H1 (cell line): Measurements from ENCODE around the gene GPR156. TPM values are rescaled to one million over a fixed set of nuclear protein-coding genes. Genes with fewer than 3 reads are reported as not detected.

ENCODE experiments used
- CTCF ChIA-PET: fragments of 300-600 bp; sonication (Branson Sonifier 250); formaldehyde crosslinking; loops from one replicate; lab custom pipeline; 2021; ENCODE audit not compliant: partially characterized antibody; lab: Charles Lee
- POLR2A ChIA-PET: fragments of 300-600 bp; sonication (Branson Sonifier 250); formaldehyde crosslinking; loops from one replicate; lab custom pipeline; 2021; ENCODE audit warnings: inconsistent platforms; ENCODE audit not compliant: partially characterized antibody; lab: Charles Lee
- DNase-seq, 2 experiments: peaks; one replicate each; pipeline versions ENCODE4 v3.0.0 to v3.0.0-alpha.2; 2010 to 2022; ENCODE audit warnings: low spot score in 2 of 2, low read depth in 1 of 2, mixed read lengths in 1 of 2
- FAIRE-seq: peaks from 2 replicates; lab custom pipeline; 2011; peaks lifted over from hg19 to GRCh38; lab: Jason Lieb, UNC
- H2AFZ ChIP-seq: 2 replicates; pipeline ENCODE4 v1.8.1; 2012; ENCODE audit warnings: low read length, inconsistent platforms
- H2AK5ac ChIP-seq: 2 replicates; pipeline ENCODE4 v1.6.1; 2013; ENCODE audit warnings: low read depth, low read length
- H2BK120ac ChIP-seq: replicated peaks from 2 replicates; pipeline ENCODE3; 2013; ENCODE audit warnings: low read depth, low read length, inconsistent platforms
- H2BK12ac ChIP-seq: 2 replicates; pipeline ENCODE4 v1.6.1; 2013; ENCODE audit warnings: low read depth, low read length
- H2BK15ac ChIP-seq: 2 replicates; pipeline ENCODE4 v1.6.1; 2013; ENCODE audit warnings: low read length
- H2BK20ac ChIP-seq: 2 replicates; pipeline ENCODE4 v1.6.1; 2013; ENCODE audit warnings: low read length
- H2BK5ac ChIP-seq: 2 replicates; pipeline ENCODE4 v1.6.1; 2013; ENCODE audit warnings: low read depth, low read length
- H3K14ac ChIP-seq: 2 replicates; pipeline ENCODE4 v1.6.1; 2013; ENCODE audit warnings: inconsistent platforms; ENCODE audit not compliant: insufficient read length
- H3K18ac ChIP-seq: 2 replicates; pipeline ENCODE4 v1.6.1; 2013; ENCODE audit warnings: low read length; ENCODE audit errors: extremely low read depth
- H3K23ac ChIP-seq: 2 replicates; pipeline ENCODE4 v1.6.1; 2013; ENCODE audit warnings: inconsistent platforms; ENCODE audit not compliant: insufficient read length
- H3K23me2 ChIP-seq: 2 replicates; pipeline ENCODE4 v1.6.1; 2013; ENCODE audit warnings: low read depth, low read length
- H3K27ac ChIP-seq: 2 replicates; pipeline ENCODE4 v1.6.1; 2011; ENCODE audit warnings: low read depth, low read length, inconsistent platforms
- H3K27me3 ChIP-seq, 4 experiments: replicated peaks in 1 of 4; 1 replicate in 1 of 4; 2 replicates in 3 of 4; pipeline versions ENCODE4 v1.6.1 to v1.8.1; 2011 to 2013; ENCODE audit warnings: low read length in 3 of 4, mild to moderate bottlenecking in 3 of 4, inconsistent platforms in 2 of 4, mixed read lengths in 2 of 4, moderate library complexity in 1 of 4; ENCODE audit not compliant: control insufficient read depth in 3 of 4, insufficient read depth in 3 of 4; ENCODE audit errors: extremely low read depth in 1 of 4
- H3K36me3 ChIP-seq, 4 experiments: 2 replicates each; pipeline versions ENCODE4 v1.6.1 to v1.8.1; 2011 to 2013; ENCODE audit warnings: mild to moderate bottlenecking in 4 of 4, low read length in 3 of 4, moderate library complexity in 2 of 4, control low read depth in 1 of 4, inconsistent platforms in 1 of 4; ENCODE audit not compliant: insufficient read depth in 4 of 4, control insufficient read depth in 2 of 4
- H3K4ac ChIP-seq: replicated peaks from 2 replicates; pipeline ENCODE3; 2013; ENCODE audit warnings: low read length, low read depth, mixed read lengths, inconsistent platforms; ENCODE audit not compliant: insufficient read length
- H3K4me1 ChIP-seq, 4 experiments: replicated peaks in 1 of 4; 1 replicate in 1 of 4; 2 replicates in 3 of 4; pipeline versions ENCODE4 v1.6.1 to v1.8.1; 2011 to 2013; ENCODE audit warnings: low read length in 3 of 4, inconsistent platforms in 2 of 4, mixed read lengths in 1 of 4; ENCODE audit not compliant: insufficient read depth in 4 of 4, control insufficient read depth in 3 of 4
- H3K4me2 ChIP-seq, 2 experiments: 2 replicates each; pipeline versions ENCODE4 v1.6.1 to v1.8.1; 2011 to 2013; ENCODE audit warnings: low read depth in 2 of 2, low read length in 2 of 2, control low read depth in 1 of 2, inconsistent platforms in 1 of 2, mild to moderate bottlenecking in 1 of 2; ENCODE audit not compliant: insufficient read depth in 1 of 2
- H3K4me3 ChIP-seq, 4 experiments: fragments of 200-600, 300-600 bp in 1 of 4; sonication (generic), shearing (Covaris generic), sonication (Bioruptor Twin) in 1 of 4; 2 replicates each; pipeline versions ENCODE4 v1.5.1 to v1.8.1; 2011 to 2016; ENCODE audit warnings: low read length in 4 of 4, low read depth in 3 of 4, control low read depth in 2 of 4, inconsistent platforms in 2 of 4, mild to moderate bottlenecking in 2 of 4, mixed read lengths in 1 of 4, moderate library complexity in 1 of 4; ENCODE audit not compliant: insufficient read depth in 2 of 4; ENCODE audit errors: extremely low read depth in 1 of 4
- H3K56ac ChIP-seq: replicated peaks from 2 replicates; pipeline ENCODE3; 2013; ENCODE audit warnings: low read depth, mild to moderate bottlenecking, mixed read lengths, low read length, inconsistent platforms; ENCODE audit not compliant: insufficient read length
- H3K79me1 ChIP-seq: 2 replicates; pipeline ENCODE4 v1.6.1; 2013; ENCODE audit warnings: low read depth, low read length, control low read depth
- H3K79me2 ChIP-seq, 2 experiments: 2 replicates each; pipeline versions ENCODE4 v1.6.1 to v1.8.1; 2012 to 2013; ENCODE audit warnings: low read length in 2 of 2, mild to moderate bottlenecking in 2 of 2, inconsistent platforms in 1 of 2; ENCODE audit not compliant: insufficient read depth in 2 of 2, control insufficient read depth in 1 of 2
- H3K9ac ChIP-seq, 4 experiments: replicated peaks in 1 of 4; 1 replicate in 1 of 4; 2 replicates in 3 of 4; pipeline versions ENCODE4 v1.6.1 to v1.8.1; 2011 to 2013; ENCODE audit warnings: low read depth in 3 of 4, low read length in 3 of 4, control low read depth in 2 of 4, mild to moderate bottlenecking in 2 of 4, moderate library complexity in 2 of 4, inconsistent platforms in 1 of 4; ENCODE audit errors: extremely low read depth in 1 of 4
- H3K9me3 ChIP-seq, 2 experiments: 2 replicates each; pipeline versions ENCODE4 v1.6.1 to v1.8.1; 2012 to 2013; ENCODE audit warnings: mild to moderate bottlenecking in 2 of 2, moderate library complexity in 2 of 2, control low read depth in 1 of 2, inconsistent platforms in 1 of 2, low read depth in 1 of 2, low read length in 1 of 2, mixed read lengths in 1 of 2; ENCODE audit not compliant: insufficient read depth in 2 of 2
- H4K20me1 ChIP-seq, 2 experiments: replicated peaks in 1 of 2; 2 replicates each; pipeline versions ENCODE3 to v1.8.1; 2011 to 2013; ENCODE audit warnings: inconsistent platforms in 2 of 2, low read length in 2 of 2, mild to moderate bottlenecking in 1 of 2; ENCODE audit not compliant: insufficient read depth in 2 of 2, control insufficient read depth in 1 of 2
- H4K5ac ChIP-seq: 2 replicates; pipeline ENCODE4 v1.6.1; 2013; ENCODE audit warnings: low read length, low read depth, mixed read lengths, inconsistent platforms; ENCODE audit not compliant: insufficient read length
- H4K8ac ChIP-seq: 2 replicates; pipeline ENCODE4 v1.8.0; 2013; ENCODE audit warnings: mild to moderate bottlenecking, moderate library complexity, low read length, inconsistent platforms; ENCODE audit not compliant: insufficient read depth; ENCODE audit errors: extremely low read depth
- H4K91ac ChIP-seq: replicated peaks from 2 replicates; pipeline ENCODE3; 2013; ENCODE audit warnings: low read length, mixed read lengths, inconsistent platforms; ENCODE audit not compliant: insufficient read length
- EGR1 ChIP-seq: IDR thresholded peaks from 2 replicates; pipeline ENCODE4 v1.6.1; 2011; ENCODE audit warnings: low read depth, low read length, borderline replicate concordance
- NRF1 ChIP-seq: IDR thresholded peaks from 2 replicates; pipeline ENCODE4 v1.6.1; 2011; ENCODE audit warnings: mild to moderate bottlenecking, low read depth, low read length, improper control_type of control experiment
- SIN3A ChIP-seq, 2 experiments: IDR thresholded peaks in 1 of 2; conservative IDR thresholded peaks in 1 of 2; 2 replicates each; pipeline ENCODE4 v1.6.1; 2011 to 2012; ENCODE audit warnings: low read length in 2 of 2, improper control_type of control experiment in 1 of 2, low read depth in 1 of 2, mild to moderate bottlenecking in 1 of 2
- SP1 ChIP-seq: IDR thresholded peaks from 2 replicates; pipeline ENCODE4 v1.6.1; 2011; ENCODE audit warnings: low read depth, low read length
- SRF ChIP-seq: IDR thresholded peaks from 2 replicates; pipeline ENCODE4 v1.6.1; 2011; ENCODE audit warnings: mild to moderate bottlenecking, low read depth, low read length, moderate library complexity
- WGBS, 2 experiments: shearing (Covaris generic) in 1 of 2; methylation state at CpG; one replicate each; pipeline versions ENCODE4 v1.1.6 to v1.1.7; 2013 to 2015; ENCODE audit warnings: low lambda C conversion rate in 2 of 2, mixed read lengths in 2 of 2, inconsistent platforms in 1 of 2, low coverage in 1 of 2, missing lambda C conversion rate in 1 of 2; ENCODE audit not compliant: insufficient replicate concordance in 2 of 2, insufficient coverage in 1 of 2, insufficient read length in 1 of 2; ENCODE audit errors: extremely low coverage in 1 of 2, missing lambda C conversion rate in 1 of 2; 5-methylcytosine and 5-hydroxymethylcytosine counted together
- polyA plus RNA-seq, 7 experiments: library from polyadenylated mRNA; depleted of rRNA in 3 of 7; stranded (reverse) in 5 of 7; unstranded in 2 of 7; fragments of >200 nt in 5 of 7; fragments of 200-250 nt in 2 of 7; gene quantifications; 1 replicate in 5 of 7; 2 replicates in 1 of 7; 4 replicates in 1 of 7; pipeline versions ENCODE4 v1.2.1 to v1.2.3, GENCODE V29; 2011 to 2013; ENCODE audit warnings: missing spikeins in 2 of 7, mixed read lengths in 2 of 7
- total RNA-seq: library from RNA; stranded (reverse); fragmentation: NEBNext Ultra II Directional; extraction: Animal tissue kit (Norgen Biotek cat#: 25700); gene quantifications from 2 replicates; pipeline ENCODE4 v1.2.1, GENCODE V29; 2021

GPR156 gene
- total and polyA plus RNA-seq, 2 of the 8 experiments (the other 6 are each of a cell fraction or from before 2014, with no cell fraction given), result 1.6 to 1.8 TPM

GRCh38 chr3:120129051-120129450 lies 156.0 kb downstream of the GPR156 start:
- Histone ChIP-seq H3K36me3 (no peaks in the 10 kb centered on the region), H3K14ac (no peak overlapping the region), H3K23me2 (no peaks in the 10 kb centered on the region), H3K56ac (no peak overlapping the region), H3K4me3 (no peak overlapping the region), H2BK20ac (no peak overlapping the region), H2AK5ac (no peak overlapping the region), H2AFZ (no peak overlapping the region), H2BK15ac (no peak overlapping the region; the same call in 1 of the 2 replicates), H3K23ac (no peak overlapping the region), H3K9ac (no peak overlapping the region), H3K9me3 (no peaks in the 10 kb centered on the region), H3K4ac (no peak overlapping the region), H3K79me1 (no peaks in the 10 kb centered on the region), H4K91ac (no peak overlapping the region), H2BK12ac (no peak overlapping the region), H2BK5ac (no peak overlapping the region), H3K27me3 (no peaks in the 10 kb centered on the region), H4K5ac (no peak overlapping the region), H2BK120ac (no peak overlapping the region), H4K8ac (no peak overlapping the region), H3K27ac (no peak overlapping the region), H3K79me2 (no peaks in the 10 kb centered on the region), H3K4me2 (no peak overlapping the region), H4K20me1 (no peaks in the 10 kb centered on the region), H3K4me1 (no peaks in the 10 kb centered on the region), H3K18ac (no peak overlapping the region)
- FAIRE-seq, result no peak
- no peak for DNase-seq
- POLR2A ChIA-PET, result interaction anchor here (1.2 to 1.6 kb wide), 2 partner anchors 24 to 33 kb away, joined by 3 read pairs; no protein-coding TSS in a partner anchor
- 94% methylated on average over 1 of the region's 1 CpG; no CpG with 5 or more reads in 1 of the 2 experiments for WGBS, 2 experiments
- CTCF ChIA-PET, result interaction anchor here (0.6 to 1.3 kb wide), 3 partner anchors 74 to 321 kb away, joined by 3 to 5 read pairs (median 3); no protein-coding TSS in a partner anchor
- TF ChIP-seq SRF, result no peak
- TF ChIP-seq NRF1, result no peak
- no peak for TF ChIP-seq SIN3A (conservative IDR thresholded peaks at IDR 0.05 in 1 of 2, IDR thresholded peaks at IDR 0.05 in 1 of 2; ENCODE audit: low read depth in 1 of 2, low read length in 2 of 2)
- TF ChIP-seq EGR1, result no peak
- no peak for TF ChIP-seq SP1
